ENCODE results near the gene GDPD3. TPM values are rescaled to one million over a fixed set of nuclear protein-coding genes. Genes with fewer than 3 reads are reported as not detected.

GDPD3 gene
- total and polyA plus RNA-seq, 9 of the 15 experiments (the other 6 are each of a cell fraction or from before 2014, with no cell fraction given): 0.47 to 3.9 (median 1.1) TPM

- TF ChIP-seq, protein P1, sequence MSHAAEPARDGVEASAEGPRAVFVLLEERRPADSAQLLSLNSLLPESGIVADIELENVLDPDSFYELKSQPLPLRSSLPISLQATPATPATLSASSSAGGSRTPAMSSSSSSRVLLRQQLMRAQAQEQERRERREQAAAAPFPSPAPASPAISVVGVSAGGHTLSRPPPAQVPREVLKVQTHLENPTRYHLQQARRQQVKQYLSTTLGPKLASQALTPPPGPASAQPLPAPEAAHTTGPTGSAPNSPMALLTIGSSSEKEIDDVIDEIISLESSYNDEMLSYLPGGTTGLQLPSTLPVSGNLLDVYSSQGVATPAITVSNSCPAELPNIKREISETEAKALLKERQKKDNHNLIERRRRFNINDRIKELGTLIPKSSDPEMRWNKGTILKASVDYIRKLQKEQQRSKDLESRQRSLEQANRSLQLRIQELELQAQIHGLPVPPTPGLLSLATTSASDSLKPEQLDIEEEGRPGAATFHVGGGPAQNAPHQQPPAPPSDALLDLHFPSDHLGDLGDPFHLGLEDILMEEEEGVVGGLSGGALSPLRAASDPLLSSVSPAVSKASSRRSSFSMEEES (CRISPR knock-in tag; IDR thresholded peaks at IDR 0.05): peak; percentile 83
- TF ChIP-seq ETS2 (tag; IDR thresholded peaks at IDR 0.05; ENCODE audit: borderline replicate concordance, poor library complexity, severe bottlenecking) (no peak), NFE2 (IDR thresholded peaks at IDR 0.05; ENCODE audit: low read depth) (no peak), SLC30A9 (CRISPR knock-in tag; IDR thresholded peaks at IDR 0.05) (no peak), ELK3 (CRISPR knock-in tag; IDR thresholded peaks at IDR 0.05) (no peak), HDAC2 (IDR thresholded peaks at IDR 0.05) (peak; percentile 38; the same call in 1 of the 2 replicates), CBFB (CRISPR knock-in tag; IDR thresholded peaks at IDR 0.05) (no peak), ETV6 (IDR thresholded peaks at IDR 0.05; ENCODE audit: borderline replicate concordance in 1 of 2, low read depth in 2 of 2, low read length in 1 of 2) (no peak), ETV6 (CRISPR knock-in tag; IDR thresholded peaks at IDR 0.05; ENCODE audit: borderline replicate concordance) (no peak), PML (IDR thresholded peaks at IDR 0.05; ENCODE audit: low read length) (0 out of 2 replicates have a peak, but pooled peaks have one; percentile 30), NKRF (IDR thresholded peaks at IDR 0.05; ENCODE audit: borderline replicate concordance) (no peak), DMBX1 (CRISPR knock-in tag; IDR thresholded peaks at IDR 0.05; ENCODE audit: borderline replicate concordance) (no peak), SRSF3 (IDR thresholded peaks at IDR 0.05; ENCODE audit: insufficient read depth, low read length) (no peak)
- TF ChIP-seq, protein P2, sequence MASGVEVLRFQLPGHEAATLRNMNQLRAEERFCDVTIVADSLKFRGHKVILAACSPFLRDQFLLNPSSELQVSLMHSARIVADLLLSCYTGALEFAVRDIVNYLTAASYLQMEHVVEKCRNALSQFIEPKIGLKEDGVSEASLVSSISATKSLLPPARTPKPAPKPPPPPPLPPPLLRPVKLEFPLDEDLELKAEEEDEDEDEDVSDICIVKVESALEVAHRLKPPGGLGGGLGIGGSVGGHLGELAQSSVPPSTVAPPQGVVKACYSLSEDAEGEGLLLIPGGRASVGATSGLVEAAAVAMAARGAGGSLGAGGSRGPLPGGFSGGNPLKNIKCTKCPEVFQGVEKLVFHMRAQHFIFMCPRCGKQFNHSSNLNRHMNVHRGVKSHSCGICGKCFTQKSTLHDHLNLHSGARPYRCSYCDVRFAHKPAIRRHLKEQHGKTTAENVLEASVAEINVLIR (CRISPR knock-in tag; IDR thresholded peaks at IDR 0.05): no peak
- TF ChIP-seq, protein P3, sequence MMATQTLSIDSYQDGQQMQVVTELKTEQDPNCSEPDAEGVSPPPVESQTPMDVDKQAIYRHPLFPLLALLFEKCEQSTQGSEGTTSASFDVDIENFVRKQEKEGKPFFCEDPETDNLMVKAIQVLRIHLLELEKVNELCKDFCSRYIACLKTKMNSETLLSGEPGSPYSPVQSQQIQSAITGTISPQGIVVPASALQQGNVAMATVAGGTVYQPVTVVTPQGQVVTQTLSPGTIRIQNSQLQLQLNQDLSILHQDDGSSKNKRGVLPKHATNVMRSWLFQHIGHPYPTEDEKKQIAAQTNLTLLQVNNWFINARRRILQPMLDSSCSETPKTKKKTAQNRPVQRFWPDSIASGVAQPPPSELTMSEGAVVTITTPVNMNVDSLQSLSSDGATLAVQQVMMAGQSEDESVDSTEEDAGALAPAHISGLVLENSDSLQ (IDR thresholded peaks at IDR 0.05): peak; percentile 47; the same call in 1 of the 2 replicates
Observed at GRCh38 chr16:30063893-30064728, 49.2 kb downstream of the GDPD3 start (continued).

All from K562 (cell line).